GM12878 (cell line): ENCODE data around the gene MINPP1. TPM values are rescaled to one million over a fixed set of nuclear protein-coding genes. Genes with fewer than 3 reads are reported as not detected.

ENCODE experiments used
- ATAC-seq: fragments of 200-7000 bp; cut with Tn5 transposase; 3 replicates; pipeline ENCODE4 v1.9.1; 2020; ENCODE audit warnings: mild to moderate bottlenecking, moderate library complexity
- BruUV-seq: library from RNA; stranded (reverse); fragments of 400-500 nt; replicated peaks from 2 replicates; lab custom pipeline; 2021; lab: Mats Ljungman, UMichigan
- CTCF ChIA-PET: fragments of 300-600 bp; sonication (Branson Sonifier 250); formaldehyde crosslinking; extraction: SDS; loops from one replicate; lab custom pipeline; 2021; ENCODE audit warnings: inconsistent platforms; lab: Yijun Ruan, JAX
- POLR2A ChIA-PET: fragments of 350-600 bp; formaldehyde crosslinking; extraction: SDS; loops from one replicate; lab custom pipeline; 2021; ENCODE audit warnings: inconsistent platforms; lab: Charles Lee
- RAD21 ChIA-PET: fragments of 300-600 bp; sonication (Branson Sonifier 250); formaldehyde crosslinking; loops from one replicate; lab custom pipeline; 2023; ENCODE audit warnings: antibody characterized with exemption; ENCODE audit not compliant: unreplicated experiment; lab: Charles Lee
- SMC1A ChIA-PET: fragments of 300-600 bp; sonication (Branson Sonifier 250); formaldehyde crosslinking; loops from one replicate; lab custom pipeline; 2023; ENCODE audit not compliant: unreplicated experiment, uncharacterized antibody; lab: Charles Lee
- DNase-seq: peaks from one replicate; pipeline ENCODE4 v3.0.0-alpha.2; 2011; ENCODE audit warnings: low read depth, low spot score
- FAIRE-seq: peaks from 3 replicates; lab custom pipeline; 2011; peaks lifted over from hg19 to GRCh38; lab: Jason Lieb, UNC
- H2AFZ ChIP-seq: 2 replicates; pipeline ENCODE4 v1.6.0; 2011; ENCODE audit warnings: low read depth, low read length, control low read depth; ENCODE audit not compliant: control insufficient read depth
- H3K27ac ChIP-seq: 2 replicates; pipeline ENCODE4 v1.5.1; 2011; ENCODE audit warnings: control low read depth; ENCODE audit not compliant: control insufficient read depth, insufficient read depth
- H3K27me3 ChIP-seq, 2 experiments: replicated peaks in 1 of 2; 2 replicates each; pipeline versions ENCODE4 v1.6.0 to v1.6.1; 2011; ENCODE audit warnings: low read length in 1 of 2; ENCODE audit not compliant: control insufficient read depth in 2 of 2, insufficient read depth in 2 of 2
- H3K36me3 ChIP-seq, 2 experiments: 2 replicates each; pipeline ENCODE4 v1.5.1; 2011; ENCODE audit warnings: low read length in 1 of 2; ENCODE audit not compliant: control insufficient read depth in 2 of 2, insufficient read depth in 2 of 2
- H3K4me1 ChIP-seq: 2 replicates; pipeline ENCODE4 v1.6.1; 2011; ENCODE audit warnings: mild to moderate bottlenecking, low read length, moderate library complexity, mixed read lengths; ENCODE audit not compliant: control insufficient read depth, insufficient read depth
- H3K4me2 ChIP-seq: 2 replicates; pipeline ENCODE4 v1.6.0; 2011; ENCODE audit warnings: control low read depth; ENCODE audit not compliant: control insufficient read depth, insufficient read depth
- H3K4me3 ChIP-seq: fragments of 200-600 bp; sonication (generic); 2 replicates; pipeline ENCODE4 v1.5.1; 2016
- H3K79me2 ChIP-seq: 2 replicates; pipeline ENCODE4 v1.6.0; 2011; ENCODE audit warnings: low read length; ENCODE audit not compliant: control insufficient read depth, insufficient read depth
- H3K9ac ChIP-seq: 2 replicates; pipeline ENCODE4 v1.8.0; 2011; ENCODE audit warnings: low read length, control low read depth, mixed read lengths; ENCODE audit not compliant: control insufficient read depth, insufficient read depth
- H3K9me3 ChIP-seq: replicated peaks from 3 replicates; pipeline ENCODE4 v1.5.1; 2011; ENCODE audit warnings: mild to moderate bottlenecking, low read length; ENCODE audit not compliant: control insufficient read depth, insufficient read depth
- H4K20me1 ChIP-seq: 2 replicates; pipeline ENCODE4 v1.6.0; 2011; ENCODE audit not compliant: control insufficient read depth, insufficient read depth
- ATF7 ChIP-seq: fragments of 450-650 bp; IDR thresholded peaks from 2 replicates; pipeline ENCODE4 v1.6.1; 2016; ENCODE audit warnings: low read depth, mild to moderate bottlenecking
- BHLHE40 ChIP-seq, 2 experiments: fragments of 450-650 bp in 1 of 2; IDR thresholded peaks; 2 replicates each; pipeline ENCODE4 v1.6.1; 2011 to 2017; ENCODE audit warnings: low read depth in 2 of 2, borderline replicate concordance in 1 of 2, improper control_type of control experiment in 1 of 2, low read length in 1 of 2, mild to moderate bottlenecking in 1 of 2
- CHD1 ChIP-seq: IDR thresholded peaks from 2 replicates; pipeline ENCODE4 v1.6.1; 2012; ENCODE audit warnings: low read depth, low read length, improper control_type of control experiment
- HCFC1 ChIP-seq: fragments of 150-350 bp; IDR thresholded peaks from 2 replicates; pipeline ENCODE4 v1.6.1; 2014; ENCODE audit warnings: low read length
- JUNB ChIP-seq: IDR thresholded peaks from 2 replicates; pipeline ENCODE4 v1.6.1; 2016; ENCODE audit warnings: antibody characterized with exemption, mild to moderate bottlenecking
- NRF1 ChIP-seq: conservative IDR thresholded peaks from 2 replicates; pipeline ENCODE4 v1.6.1; 2011; ENCODE audit warnings: mild to moderate bottlenecking, low read depth, low read length, improper control_type of control experiment
- RAD51 ChIP-seq: fragments of 450-650 bp; IDR thresholded peaks from 2 replicates; pipeline ENCODE4 v1.6.1; 2016; ENCODE audit warnings: moderate library complexity, mild to moderate bottlenecking, inconsistent platforms
- RELB ChIP-seq: fragments of 450-650 bp; IDR thresholded peaks from 2 replicates; pipeline ENCODE4 v1.6.1; 2017; ENCODE audit warnings: low read depth, mild to moderate bottlenecking, moderate library complexity
- ZNF274 ChIP-seq: IDR thresholded peaks from one replicate; pipeline ENCODE4 v1.8.0; 2011; ENCODE audit not compliant: insufficient read length, insufficient read depth
- in situ Hi-C: fragments of 300-500 bp; cut with MboI; formaldehyde crosslinking; loops from 9 replicates; pipeline ENCODE4 v1.14.3; 2018; ENCODE audit warnings: mixed read lengths
- intact Hi-C: fragments of 100-400 bp; cut with micrococcal nuclease; formaldehyde crosslinking; loops from one replicate; pipeline ENCODE4 v1.14.2; 2022; ENCODE audit not compliant: unreplicated experiment
- polyA plus RNA-seq, 11 experiments: library from polyadenylated mRNA; depleted of rRNA in 4 of 11; unstranded in 6 of 11; stranded (reverse) in 5 of 11; fragments of >200 nt; fragmentation: Nextera tagmentation in 4 of 11; fragmentation: Illumina TruSeq in 1 of 11; extraction: Ambion mirVana in 4 of 11; extraction: Trizol in 1 of 11; gene quantifications; 1 replicate in 1 of 11; 2 replicates in 10 of 11; pipeline versions ENCODE4 v1.2.1 to v1.2.3, GENCODE V29; 2011 to 2016; ENCODE audit warnings: inconsistent platforms in 2 of 11, missing spikeins in 2 of 11, low read depth in 1 of 11
- total RNA-seq, 4 experiments: library from RNA; depleted of rRNA in 3 of 4; stranded (reverse); fragments of >200 nt in 3 of 4; fragmentation: Illumina TruSeq in 1 of 4; extraction: Trizol in 1 of 4; gene quantifications; 2 replicates each; pipeline versions ENCODE4 v1.2.1 to v1.2.3, GENCODE V29; 2013 to 2021

The MINPP1 gene
- total and polyA plus RNA-seq, 10 of the 15 experiments (the other 5 are each of a cell fraction or from before 2014, with no cell fraction given) = 3.9 to 29.2 (median 10.7) TPM

GRCh38 chr10:87524296-87524695, 19.6 kb downstream of the MINPP1 start:
- intact Hi-C loops (no loop called here), in situ Hi-C loops (no loop called here)
- Histone ChIP-seq H3K79me2 (no peaks in the 10 kb centered on the region), H3K9ac (no peak overlapping the region), H3K27ac (no peak overlapping the region), H3K27me3 (no peaks in the 10 kb centered on the region), H3K36me3 (no peaks in the 10 kb centered on the region), H3K4me2 (no peak overlapping the region), H2AFZ (no peak overlapping the region), H3K4me1 (peaks cover 4% of the 10 kb centered on the region), H3K9me3 (no peaks in the 10 kb centered on the region; the same call in 2 of the 3 replicates), H4K20me1 (no peaks in the 10 kb centered on the region), H3K4me3 (no peak overlapping the region)
- POLR2A ChIA-PET = no interaction called here
- ATAC-seq (no peak), DNase-seq (no peak), FAIRE-seq (no peak)
- no TSS peak for BruUV-seq
- TF ChIP-seq BHLHE40 (IDR thresholded peaks at IDR 0.05; ENCODE audit: borderline replicate concordance in 1 of 2, low read depth in 2 of 2, low read length in 1 of 2) (no peak), CHD1 (no peak), RAD51 (no peak), HCFC1 (no peak), NRF1 (no peak), ATF7 (no peak), RELB (no peak), JUNB (peak; percentile 24; the same call in 1 of the 2 replicates), ZNF274 (no peak)
- RAD21 ChIA-PET = interaction anchor here (1.0 kb wide), 1 partner anchor 9 kb away, joined by 3 read pairs; no protein-coding TSS in a partner anchor
- CTCF ChIA-PET = no interaction called here
- SMC1A ChIA-PET = interaction anchor here (0.9 to 1.5 kb wide), 3 partner anchors 9 to 20 kb away, joined by 3 to 4 read pairs (median 4); partner anchors contain the start of gene MINPP1
